HepG2 (cell line): ENCODE measurements around the gene AP2S1. TPM values are rescaled to one million over a fixed set of nuclear protein-coding genes. Genes with fewer than 3 reads are reported as not detected.
A peak's percentile ranks its signal among the peaks of the same experiment; 100 is the strongest.

Experiments used
- ATAC-seq: fragments of 200-7000 bp; cut with Tn5 transposase; 3 replicates; pipeline ENCODE4 v1.9.1; 2020; ENCODE audit warnings: mild to moderate bottlenecking, moderate library complexity
- BruUV-seq: library from RNA; stranded (reverse); fragments of 400-500 nt; replicated peaks from 2 replicates; lab custom pipeline; 2021; lab: Mats Ljungman, UMichigan
- CTCF ChIA-PET: fragments of 300-600 bp; formaldehyde crosslinking; extraction: SDS; loops from one replicate; lab custom pipeline; 2021; ENCODE audit warnings: low total read pairs, inconsistent platforms, low intra/inter-chr PET ratio; lab: Yijun Ruan, JAX
- POLR2A ChIA-PET: fragments of 350-600 bp; sonication (Branson Sonifier 250); formaldehyde crosslinking; loops from one replicate; lab custom pipeline; 2020; ENCODE audit warnings: antibody characterized with exemption, inconsistent platforms; lab: Yijun Ruan, JAX
- DNase-seq: peaks from one replicate; pipeline ENCODE4 v3.0.0-alpha.2; 2015; ENCODE audit warnings: low spot score
- FAIRE-seq: peaks from 3 replicates; lab custom pipeline; 2011; peaks lifted over from hg19 to GRCh38; lab: Jason Lieb, UNC
- H2AFZ ChIP-seq: one replicate; pipeline ENCODE4 v1.6.1; 2011; ENCODE audit warnings: low read length, inconsistent platforms
- H3K27ac ChIP-seq: fragments of 300-600 bp; 3 replicates; pipeline ENCODE4 v1.8.0; 2011; ENCODE audit warnings: mixed run types, mild to moderate bottlenecking, mixed read lengths, low read length, inconsistent platforms; ENCODE audit not compliant: insufficient read depth; ENCODE audit errors: extremely low read length
- H3K27me3 ChIP-seq, 2 experiments: fragments of 200-600 bp in 1 of 2; 2 replicates in 1 of 2; 3 replicates in 1 of 2; pipeline versions ENCODE4 v1.6.0 to v1.8.0; 2011; ENCODE audit warnings: low read length in 2 of 2, mild to moderate bottlenecking in 2 of 2, moderate library complexity in 2 of 2, inconsistent platforms in 1 of 2; ENCODE audit not compliant: insufficient read depth in 2 of 2, control insufficient read depth in 1 of 2
- H3K36me3 ChIP-seq, 2 experiments: fragments of 200-600 bp in 1 of 2; replicated peaks in 1 of 2; 2 replicates in 1 of 2; 3 replicates in 1 of 2; pipeline versions ENCODE4 v1.5.1 to v1.8.0; 2011; ENCODE audit warnings: low read length in 2 of 2, inconsistent platforms in 1 of 2; ENCODE audit not compliant: insufficient read depth in 2 of 2, control insufficient read depth in 1 of 2
- H3K4me1 ChIP-seq: 2 replicates; pipeline ENCODE4 v1.5.1; 2012; ENCODE audit warnings: low read length, inconsistent platforms; ENCODE audit not compliant: insufficient read depth
- H3K4me2 ChIP-seq: 2 replicates; pipeline ENCODE4 v1.6.0; 2011; ENCODE audit warnings: low read depth, low read length, inconsistent platforms
- H3K4me3 ChIP-seq, 3 experiments: fragments of 200-600 bp in 1 of 3; sonication (generic), shearing (Covaris generic) in 1 of 3; replicated peaks in 1 of 3; 2 replicates each; pipeline ENCODE4 v1.5.1; 2011 to 2016; ENCODE audit warnings: low read length in 3 of 3, inconsistent platforms in 2 of 3, low read depth in 2 of 3, mild to moderate bottlenecking in 2 of 3, control low read depth in 1 of 3, mixed read lengths in 1 of 3; ENCODE audit not compliant: insufficient read depth in 1 of 3
- H3K79me2 ChIP-seq: one replicate; pipeline ENCODE4 v1.6.1; 2011; ENCODE audit warnings: low read length, inconsistent platforms; ENCODE audit not compliant: insufficient read depth
- H3K9ac ChIP-seq: 2 replicates; pipeline ENCODE4 v1.6.0; 2011; ENCODE audit warnings: mild to moderate bottlenecking, low read depth, low read length, inconsistent platforms; ENCODE audit not compliant: insufficient read depth
- H3K9me3 ChIP-seq: 2 replicates; pipeline ENCODE4 v1.5.1; 2012; ENCODE audit warnings: mild to moderate bottlenecking, low read length
- H4K20me1 ChIP-seq: 2 replicates; pipeline ENCODE4 v1.6.0; 2011; ENCODE audit warnings: inconsistent platforms, mild to moderate bottlenecking, low read length, moderate library complexity; ENCODE audit not compliant: insufficient read depth
- BORCS8-MEF2B ChIP-seq: sonication (generic); formaldehyde crosslinking; IDR thresholded peaks from 2 replicates; pipeline ENCODE4 v1.8.0; 2022; ENCODE audit warnings: mild to moderate bottlenecking, missing genetic modification reagents
- EZH2 ChIP-seq: conservative IDR thresholded peaks from 2 replicates; pipeline ENCODE4 v1.6.1; 2012; ENCODE audit warnings: mild to moderate bottlenecking, low read depth, low read length, moderate library complexity
- FOSL2 ChIP-seq: sonication (generic); formaldehyde crosslinking; IDR thresholded peaks from 2 replicates; pipeline ENCODE4 v1.4.0; 2020; ENCODE audit warnings: missing genetic modification reagents
- HOXA3 ChIP-seq: sonication (generic); formaldehyde crosslinking; IDR thresholded peaks from 2 replicates; pipeline ENCODE4 v1.5.0; 2020; ENCODE audit warnings: missing genetic modification reagents
- MED13 ChIP-seq: sonication (generic); formaldehyde crosslinking; IDR thresholded peaks from 2 replicates; pipeline ENCODE4 v1.5.0; 2020; ENCODE audit warnings: missing genetic modification reagents
- NCOA5 ChIP-seq: sonication (generic); formaldehyde crosslinking; IDR thresholded peaks from 2 replicates; pipeline ENCODE4 v1.4.0; 2020; ENCODE audit warnings: missing genetic modification reagents
- NR2C2 ChIP-seq: sonication (generic); formaldehyde crosslinking; IDR thresholded peaks from 2 replicates; pipeline ENCODE4 v1.4.0; 2020; ENCODE audit warnings: missing genetic modification reagents, mild to moderate bottlenecking, moderate library complexity, borderline replicate concordance
- NRL ChIP-seq: sonication (generic); formaldehyde crosslinking; IDR thresholded peaks from 2 replicates; pipeline ENCODE4 v1.5.0; 2020; ENCODE audit warnings: missing genetic modification reagents, mild to moderate bottlenecking, moderate library complexity, borderline replicate concordance
- PTBP1 ChIP-seq: fragments of 200-400 bp; formaldehyde crosslinking; IDR thresholded peaks from 2 replicates; pipeline ENCODE4 v1.6.1; 2018; ENCODE audit warnings: low read length, low read depth; ENCODE audit not compliant: poor library complexity, severe bottlenecking
- RXRA ChIP-seq: sonication (generic); formaldehyde crosslinking; IDR thresholded peaks from 2 replicates; pipeline ENCODE4 v1.5.1; 2020; ENCODE audit warnings: missing genetic modification reagents
- SMAD9 ChIP-seq: sonication (generic); formaldehyde crosslinking; IDR thresholded peaks from 2 replicates; pipeline ENCODE4 v1.5.1; 2020; ENCODE audit warnings: mild to moderate bottlenecking, missing genetic modification reagents
- TSC22D2 ChIP-seq: sonication (generic); formaldehyde crosslinking; IDR thresholded peaks from 2 replicates; pipeline ENCODE4 v1.5.1; 2020; ENCODE audit warnings: missing genetic modification reagents, mild to moderate bottlenecking, borderline replicate concordance
- ZNF10 ChIP-seq: sonication (generic); formaldehyde crosslinking; IDR thresholded peaks from 2 replicates; pipeline ENCODE4 v1.4.0; 2020; ENCODE audit warnings: mild to moderate bottlenecking, low read depth, missing genetic modification reagents, borderline replicate concordance
- ZNF569 ChIP-seq: sonication (generic); formaldehyde crosslinking; IDR thresholded peaks from 2 replicates; pipeline ENCODE4 v1.5.0; 2020; ENCODE audit warnings: mild to moderate bottlenecking, missing genetic modification reagents, moderate library complexity, borderline replicate concordance
- ZNF605 ChIP-seq: sonication (generic); formaldehyde crosslinking; IDR thresholded peaks from 2 replicates; pipeline ENCODE4 v1.8.0; 2022; ENCODE audit warnings: mild to moderate bottlenecking, missing genetic modification reagents
- ZNF607 ChIP-seq: sonication (generic); formaldehyde crosslinking; IDR thresholded peaks from 2 replicates; pipeline ENCODE4 v1.5.1; 2020; ENCODE audit warnings: missing genetic modification reagents, mild to moderate bottlenecking, borderline replicate concordance
- ZNF639 ChIP-seq: conservative IDR thresholded peaks from 2 replicates; pipeline ENCODE4 v1.6.1; 2018; ENCODE audit warnings: missing genetic modification reagents
- ZNF7 ChIP-seq: IDR thresholded peaks from 2 replicates; pipeline ENCODE4 v1.6.1; 2016; ENCODE audit warnings: missing biosample characterization, missing genetic modification reagents
- ZNF720 ChIP-seq: sonication (generic); formaldehyde crosslinking; IDR thresholded peaks from 2 replicates; pipeline ENCODE4 v1.4.0; 2020; ENCODE audit warnings: missing genetic modification reagents
- ZNF747 ChIP-seq: sonication (generic); formaldehyde crosslinking; IDR thresholded peaks from 2 replicates; pipeline ENCODE4 v1.8.1; 2023; ENCODE audit warnings: missing genetic modification reagents, mild to moderate bottlenecking, borderline replicate concordance
- ZNF781 ChIP-seq: sonication (generic); formaldehyde crosslinking; IDR thresholded peaks from 2 replicates; pipeline ENCODE4 v1.5.1; 2020; ENCODE audit warnings: borderline replicate concordance, mild to moderate bottlenecking, missing genetic modification reagents; ENCODE audit errors: not compliant biosample characterization
- WGBS: methylation state at CpG from one replicate; pipeline ENCODE4 v1.1.6; 2017; ENCODE audit warnings: low lambda C conversion rate; 5-methylcytosine and 5-hydroxymethylcytosine counted together
- in situ Hi-C: cut with HindIII; loops from 2 replicates; pipeline ENCODE4 v1.10.0; 2017; ENCODE audit warnings: low pct_unique_long_range_greater_than_20kb; ENCODE audit not compliant: extremely low pct_ligation_motif_present
- intact Hi-C: fragments of 100-400 bp; cut with micrococcal nuclease; formaldehyde crosslinking; loops from one replicate; pipeline ENCODE4 v1.10.0; 2022; ENCODE audit not compliant: unreplicated experiment
- polyA plus RNA-seq, 8 experiments: library from polyadenylated mRNA; depleted of rRNA in 3 of 8; stranded (reverse) in 7 of 8; unstranded in 1 of 8; fragments of >200 nt; fragmentation: Illumina TruSeq in 4 of 8; extraction: Trizol in 4 of 8; gene quantifications; 2 replicates each; pipeline versions ENCODE4 v1.2.1 to v1.2.3, GENCODE V29; 2011 to 2016; ENCODE audit warnings: low read depth in 4 of 8, missing spikeins in 1 of 8, mixed read lengths in 1 of 8; ENCODE audit not compliant: insufficient read depth in 1 of 8
- total RNA-seq, 5 experiments: library from RNA; depleted of rRNA; stranded (reverse); fragments of >200 nt; fragmentation: Illumina TruSeq; extraction: Trizol; gene quantifications; 2 replicates each; pipeline ENCODE4 v1.2.3, GENCODE V29; 2016; ENCODE audit warnings: low read depth in 1 of 5
- TF ChIP-seq, protein P1 (sequence below): sonication (generic); formaldehyde crosslinking; IDR thresholded peaks from 2 replicates; pipeline ENCODE4 v1.4.0; 2020; ENCODE audit warnings: missing genetic modification reagents, borderline replicate concordance
- TF ChIP-seq, protein P2 (sequence below): sonication (generic); formaldehyde crosslinking; IDR thresholded peaks from 2 replicates; pipeline ENCODE4 v1.5.1; 2020; ENCODE audit warnings: missing genetic modification reagents, mild to moderate bottlenecking, borderline replicate concordance

Gene AP2S1
- total and polyA plus RNA-seq, 2 of the 13 experiments (the other 11 are each of a cell fraction or from before 2014, with no cell fraction given), result 45.2 to 86.1 TPM

DNA sequence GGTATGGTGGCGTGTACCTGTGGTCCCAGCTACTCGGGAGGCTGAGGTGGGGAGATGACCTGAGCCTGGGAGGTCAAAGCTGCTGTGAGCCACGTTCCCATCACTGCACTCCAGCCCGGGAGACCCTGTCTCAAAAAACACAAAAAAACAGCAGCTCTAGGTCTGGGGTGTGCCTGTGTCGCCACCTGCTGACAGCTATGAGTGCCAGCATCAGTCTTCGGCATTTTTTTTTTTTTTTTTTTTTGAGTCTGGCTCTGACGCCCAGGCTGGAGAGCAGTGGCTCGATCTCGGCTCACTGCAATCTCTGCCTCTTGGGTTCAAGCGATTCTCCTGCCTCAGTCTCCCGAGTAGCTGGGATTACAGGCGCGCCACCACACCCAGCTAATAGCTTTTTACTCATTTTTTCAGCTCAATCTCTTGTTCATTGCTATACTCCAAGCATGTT lies 10.1 kb downstream of the AP2S1 start:
- Histone ChIP-seq H3K27me3 (no peaks in the 10 kb centered on the region), H2AFZ (no peak overlapping the region), H3K4me3 (no peak overlapping the region), H3K79me2 (no peaks in the 10 kb centered on the region), H3K9me3 (no peaks in the 10 kb centered on the region), H3K27ac (no peak overlapping the region), H3K9ac (no peak overlapping the region), H3K4me1 (peaks cover 31% of the 10 kb centered on the region), H3K36me3 (peaks cover 12 to 34% of the 10 kb centered on the region in 2 experiments), H3K4me2 (no peak overlapping the region), H4K20me1 (0 out of 2 replicates have a peak, but pooled peaks cover 5% of the 10 kb centered on the region)
- intact Hi-C loops (loop anchor here (5.0 kb wide), 1 partner anchor 83 kb away; no protein-coding TSS in a partner anchor), in situ Hi-C loops (loop anchor here (5.0 kb wide), 2 partner anchors 58 to 88 kb away; no protein-coding TSS in a partner anchor)
- 23% methylated on average over 13 of the region's 13 CpGs for WGBS
- ChIA-PET CTCF (interaction anchor here (1.2 to 1.7 kb wide), 4 partner anchors 81 to 92 kb away, joined by 3 to 21 read pairs (median 4); no protein-coding TSS in a partner anchor), POLR2A (interaction anchor here (0.9 to 1.5 kb wide), 8 partner anchors 14 to 95 kb away, joined by 3 to 21 read pairs (median 4); partner anchors contain the start of gene SLC1A5)
- FAIRE-seq (peak; percentile 40), DNase-seq (peak; percentile 63), ATAC-seq (peak; percentile 65)
- no TSS peak for BruUV-seq
- TF ChIP-seq, protein P1, sequence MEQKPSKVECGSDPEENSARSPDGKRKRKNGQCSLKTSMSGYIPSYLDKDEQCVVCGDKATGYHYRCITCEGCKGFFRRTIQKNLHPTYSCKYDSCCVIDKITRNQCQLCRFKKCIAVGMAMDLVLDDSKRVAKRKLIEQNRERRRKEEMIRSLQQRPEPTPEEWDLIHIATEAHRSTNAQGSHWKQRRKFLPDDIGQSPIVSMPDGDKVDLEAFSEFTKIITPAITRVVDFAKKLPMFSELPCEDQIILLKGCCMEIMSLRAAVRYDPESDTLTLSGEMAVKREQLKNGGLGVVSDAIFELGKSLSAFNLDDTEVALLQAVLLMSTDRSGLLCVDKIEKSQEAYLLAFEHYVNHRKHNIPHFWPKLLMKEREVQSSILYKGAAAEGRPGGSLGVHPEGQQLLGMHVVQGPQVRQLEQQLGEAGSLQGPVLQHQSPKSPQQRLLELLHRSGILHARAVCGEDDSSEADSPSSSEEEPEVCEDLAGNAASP (CRISPR knock-in tag), result no peak
- TF ChIP-seq, protein P2, sequence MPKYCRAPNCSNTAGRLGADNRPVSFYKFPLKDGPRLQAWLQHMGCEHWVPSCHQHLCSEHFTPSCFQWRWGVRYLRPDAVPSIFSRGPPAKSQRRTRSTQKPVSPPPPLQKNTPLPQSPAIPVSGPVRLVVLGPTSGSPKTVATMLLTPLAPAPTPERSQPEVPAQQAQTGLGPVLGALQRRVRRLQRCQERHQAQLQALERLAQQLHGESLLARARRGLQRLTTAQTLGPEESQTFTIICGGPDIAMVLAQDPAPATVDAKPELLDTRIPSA (CRISPR knock-in tag), result no peak
- TF ChIP-seq ZNF781 (peak; percentile 27), ZNF747 (no peak), EZH2 (no peak), NCOA5 (CRISPR knock-in tag) (no peak), ZNF607 (CRISPR knock-in tag) (no peak), NR2C2 (CRISPR knock-in tag) (no peak), TSC22D2 (CRISPR knock-in tag) (no peak), MED13 (no peak), FOSL2 (CRISPR knock-in tag) (peak; percentile 31; the same call in 1 of the 2 replicates), SMAD9 (CRISPR knock-in tag) (no peak), PTBP1 (peak; percentile 87), BORCS8-MEF2B (no peak), ZNF720 (CRISPR knock-in tag) (no peak), ZNF10 (CRISPR knock-in tag) (no peak), ZNF569 (no peak), ZNF639 (CRISPR knock-in tag) (no peak), ZNF7 (CRISPR knock-in tag) (no peak), RXRA (CRISPR knock-in tag) (no peak), NRL (no peak), ZNF605 (0 out of 2 replicates have a peak, but pooled peaks have one; percentile 21), HOXA3 (CRISPR knock-in tag) (no peak)
